ENCODE measurements around the gene CTSC.
"Not testable (repeated sequence)": the region's sequence is repeated elsewhere in the genome, so short reads cannot be mapped to it uniquely, and the experiment has no call there.

Gene CTSC

GRCh38 chr11:88348870-88349269 is 11.3 kb upstream of the CTSC start:
- DNase-seq: no peak

- DNase-seq: no peak
Measured at GRCh38 chr11:88345949-88346348, 8.4 kb upstream of the CTSC start.

GRCh38 chr11:88345408-88345807 is 7.9 kb upstream of the CTSC start:
- no peak for DNase-seq

GRCh38 chr11:88344869-88345268 is 7.3 kb upstream of the CTSC start:
- DNase-seq: no peak

GRCh38 chr11:88341522-88342251 is 4.2 kb upstream of the CTSC start:
- DNase-seq: no peak

GRCh38 chr11:88340366-88340935 is 2.9 kb upstream of the CTSC start:
- no peak for DNase-seq

GRCh38 chr11:88337987-88338668 is 592 bp upstream of the CTSC start:
- no peak for DNase-seq

GRCh38 chr11:88335284-88335683 is 2.3 kb downstream of the CTSC start:
- DNase-seq: no peak

GRCh38 chr11:88333862-88334261 is 3.7 kb downstream of the CTSC start:
- no peak for DNase-seq

GRCh38 chr11:88332851-88333250 is 4.7 kb downstream of the CTSC start:
- DNase-seq: no peak

GRCh38 chr11:88330826-88331428 is 6.6 kb downstream of the CTSC start:
- DNase-seq: no peak

GRCh38 chr11:88329563-88330250 is 7.8 kb downstream of the CTSC start:
- no peak for DNase-seq

- no peak for DNase-seq
Measured at GRCh38 chr11:88327462-88328143, 9.9 kb downstream of the CTSC start.

GRCh38 chr11:88327061-88327460 is 10.5 kb downstream of the CTSC start:
- DNase-seq: no peak

GRCh38 chr11:88326099-88326498 is 11.4 kb downstream of the CTSC start:
- DNase-seq: no peak

GRCh38 chr11:88324562-88325345 is 12.8 kb downstream of the CTSC start:
- DNase-seq: no peak

- not testable (repeated sequence) for DNase-seq
Measured at GRCh38 chr11:88322881-88323280, 14.7 kb downstream of the CTSC start.

GRCh38 chr11:88321412-88321811 is 16.1 kb downstream of the CTSC start:
- not testable (repeated sequence) for DNase-seq

- DNase-seq: no peak
Measured at GRCh38 chr11:88320149-88320559, 17.4 kb downstream of the CTSC start.

- DNase-seq: no peak
Measured at GRCh38 chr11:88318017-88318416, 19.5 kb downstream of the CTSC start.

GRCh38 chr11:88317536-88317935 is 20.0 kb downstream of the CTSC start:
- DNase-seq: no peak

GRCh38 chr11:88315981-88316441 is 21.5 kb downstream of the CTSC start:
- no peak for DNase-seq

Measured in cortex of kidney (tissue), 1 donor.